GM18858 (cell line): ENCODE data around the gene ETV7.

Source experiments
- ATAC-seq: cut with Tn5 transposase; IDR thresholded peaks from one replicate; pipeline ENCODE4 v1.9.1; 2021; ENCODE audit not compliant: unreplicated experiment

ETV7 gene

DNA sequence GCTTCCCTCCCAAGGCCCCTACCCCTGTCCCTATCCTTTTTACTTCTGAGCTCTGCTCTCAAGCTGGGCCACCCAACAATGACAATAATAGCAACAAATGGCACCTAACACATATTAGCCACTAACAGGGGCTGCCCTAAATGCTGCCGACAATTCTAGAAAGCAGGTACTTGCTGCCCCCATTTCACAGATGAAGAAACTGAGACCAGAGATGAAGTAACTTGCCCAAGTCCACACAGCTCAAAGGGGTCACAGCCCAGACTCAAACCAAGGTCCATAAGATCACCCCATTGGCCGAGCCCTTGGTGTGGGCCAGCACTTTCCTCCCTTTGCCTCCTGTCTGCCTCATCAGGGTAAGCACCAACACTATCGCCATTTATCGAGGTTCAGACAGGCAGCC lies 62.8 kb downstream of the ETV7 start:
- ATAC-seq: no peak

DNA sequence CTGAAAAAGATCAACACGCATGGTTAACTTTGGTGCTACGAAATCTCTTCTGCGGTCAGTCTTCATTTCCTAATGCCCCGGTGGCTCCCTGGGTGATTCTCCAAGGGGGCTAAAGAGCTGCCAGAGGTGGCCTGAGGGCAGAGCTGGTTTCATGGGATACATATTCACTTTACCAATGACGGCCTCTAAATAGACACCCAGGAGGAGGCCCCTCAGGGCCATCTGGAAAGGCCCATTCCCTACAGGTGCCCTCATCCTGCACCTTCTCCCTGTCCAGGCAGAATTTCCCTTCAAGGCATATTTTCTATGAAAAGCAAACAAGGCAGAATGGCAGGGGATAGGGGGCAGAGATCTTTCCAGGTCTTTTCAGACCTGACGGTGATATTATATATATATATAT lies 63.3 kb downstream of the ETV7 start:
- ATAC-seq: no peak

GRCh38 chr6:36323062-36323461 lies 64.4 kb downstream of the ETV7 start:
- ATAC-seq: no peak

DNA sequence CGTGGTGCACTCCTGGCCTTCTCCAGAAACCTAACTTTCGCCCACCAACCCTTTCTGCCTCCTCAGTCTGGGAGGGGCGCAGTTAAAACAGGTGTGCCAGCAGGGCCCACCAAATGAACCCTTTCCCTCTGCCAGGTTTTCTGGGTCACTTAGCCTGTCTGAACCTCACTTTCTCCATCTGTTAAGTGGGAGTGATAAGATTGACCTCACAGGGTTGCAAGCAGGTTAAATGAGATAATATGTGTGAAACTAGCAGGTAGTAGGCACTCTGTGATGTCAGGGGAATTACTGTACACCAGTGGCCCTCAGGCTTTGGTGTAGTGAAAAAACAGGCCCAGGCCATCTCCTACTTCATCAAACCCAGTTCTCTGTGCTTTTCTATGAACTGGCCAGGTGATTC lies 64.9 kb downstream of the ETV7 start:
- ATAC-seq: no peak

DNA sequence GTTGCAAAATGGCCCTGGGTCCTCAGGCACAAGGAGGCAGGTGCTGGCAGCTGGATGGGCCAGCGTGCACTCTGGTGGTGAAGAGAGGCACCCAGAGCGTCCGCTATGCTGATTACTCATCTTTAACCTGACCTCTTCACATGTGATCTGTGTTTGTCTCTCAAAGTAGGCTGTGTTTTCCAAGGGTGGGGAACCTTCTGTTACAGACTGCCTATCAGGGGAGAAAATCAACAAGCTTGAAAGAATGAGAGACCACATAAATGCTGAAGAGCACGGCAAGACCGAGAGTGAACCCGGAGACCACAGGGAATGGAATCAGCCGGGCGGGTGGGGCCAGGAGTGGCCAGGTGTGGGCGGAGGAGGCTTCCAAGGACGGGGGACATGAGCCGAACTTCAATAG lies 67.0 kb downstream of the ETV7 start:
- ATAC-seq: no peak

DNA sequence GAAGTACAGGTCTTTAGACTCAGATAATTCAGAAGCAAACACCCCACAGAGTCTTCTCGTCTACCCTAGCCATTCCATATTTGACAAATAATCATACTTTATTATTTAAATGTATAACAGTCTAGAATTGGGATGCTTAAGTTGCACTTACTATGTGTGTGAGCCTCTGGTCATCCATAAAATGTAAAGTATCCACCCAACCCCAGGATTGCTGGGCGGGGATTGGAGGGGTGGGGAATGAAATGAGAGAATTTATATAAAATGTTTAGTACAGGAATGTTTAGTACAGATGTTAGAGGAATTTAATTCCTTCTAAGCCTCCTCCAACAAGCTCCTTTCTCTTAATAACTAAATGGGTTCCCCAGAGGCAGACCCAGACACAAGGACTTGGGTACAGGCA lies 67.6 kb downstream of the ETV7 start:
- ATAC-seq: no peak

DNA sequence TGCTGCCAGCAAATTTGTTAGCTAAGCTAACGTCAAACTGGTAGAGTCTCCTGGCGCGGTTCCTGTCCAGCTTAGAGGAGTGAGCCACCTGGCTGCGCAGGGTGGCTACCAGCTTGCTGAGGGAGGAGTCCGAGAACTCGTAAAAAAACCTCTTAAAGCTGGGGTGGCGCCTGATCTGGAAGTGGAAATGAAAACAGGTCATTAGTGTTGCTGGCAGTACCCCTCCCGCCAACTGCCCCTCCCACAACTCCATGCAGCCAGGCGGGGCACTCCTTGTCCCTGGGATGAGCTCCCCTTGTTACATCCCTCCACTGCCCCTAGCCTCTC lies 68.1 kb downstream of the ETV7 start:
- no peak for ATAC-seq

DNA sequence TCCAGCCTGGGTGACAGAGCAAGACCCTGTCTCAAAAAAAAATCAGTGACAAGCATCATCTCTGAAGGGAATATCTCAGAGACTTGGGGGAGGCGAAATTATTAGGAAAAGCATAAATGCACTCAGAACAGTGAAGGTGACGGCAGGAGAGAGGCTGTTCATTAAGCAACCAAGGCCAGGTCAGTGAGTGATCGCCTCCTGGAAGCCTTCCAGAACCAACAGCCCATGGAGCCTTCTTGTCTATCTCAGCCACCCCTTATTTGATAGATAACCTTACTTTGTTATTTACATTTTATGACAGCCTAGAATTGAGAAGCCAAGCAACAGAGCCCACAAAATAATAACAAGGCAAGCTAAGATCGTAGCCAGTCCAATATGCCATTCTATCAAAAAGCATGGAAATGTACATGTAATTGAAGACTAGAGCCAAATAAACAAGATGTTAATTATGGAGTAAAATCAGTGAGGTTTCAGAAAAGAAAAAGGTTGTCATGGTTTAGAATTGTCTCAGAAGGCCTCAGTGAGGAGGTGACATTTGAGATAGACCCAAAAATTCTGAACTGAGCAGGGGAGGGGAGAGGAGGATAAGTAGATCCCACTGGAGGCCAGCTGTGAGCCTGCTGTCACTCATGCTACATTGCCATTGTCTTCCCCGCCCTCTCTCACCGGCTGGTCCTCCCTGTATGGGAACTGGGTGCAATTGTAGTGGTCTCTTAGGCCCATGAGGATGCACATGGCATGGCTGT lies 68.6 kb downstream of the ETV7 start:
- no peak for ATAC-seq

DNA sequence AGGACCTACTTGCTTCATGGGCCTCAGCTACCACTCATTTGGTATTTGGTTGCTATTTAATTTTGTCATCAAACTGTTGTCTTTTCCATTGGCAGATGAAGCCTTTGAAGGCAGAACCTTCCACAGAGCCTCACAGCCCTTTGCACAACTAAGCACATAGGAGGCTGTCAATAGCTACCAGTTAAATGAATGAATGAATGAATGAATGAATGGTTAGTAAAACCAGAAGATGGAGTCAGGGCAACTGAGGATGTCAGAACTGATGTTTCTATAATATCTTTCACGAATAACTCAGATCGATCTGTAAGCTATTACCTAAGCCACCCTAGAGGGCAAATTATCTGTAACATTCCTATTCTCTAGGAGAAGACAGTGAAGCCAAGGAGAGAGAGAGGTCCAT lies 69.8 kb downstream of the ETV7 start:
- ATAC-seq: no peak
